Measurements from ENCODE around the gene OVCA2. TPM values are rescaled to one million over a fixed set of nuclear protein-coding genes. Genes with fewer than 3 reads are reported as not detected.

Gene OVCA2
- total RNA-seq, 1 experiment from 2014 or later: 24.6 TPM

DNA sequence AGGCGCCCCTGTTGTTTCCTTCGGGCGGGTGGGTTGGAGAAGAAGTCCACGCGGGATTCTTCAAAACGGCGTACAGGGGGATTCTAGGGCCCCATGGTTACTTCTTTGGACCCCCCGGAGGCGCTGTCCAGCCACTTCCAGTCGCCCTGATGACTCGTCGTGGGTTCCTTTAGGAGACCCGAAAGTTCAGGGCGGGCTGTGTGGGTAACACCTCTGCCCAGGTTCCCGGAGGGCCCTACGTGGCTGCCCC is 12.4 kb downstream of the OVCA2 start:
- Histone ChIP-seq H2AK5ac (ENCODE audit: insufficient read length, low read length) (no peak overlapping the region), H3K4ac (ENCODE audit: low read depth, low read length) (no peak overlapping the region), H3K9me3 (ENCODE audit: control insufficient read depth, low read depth, low read length) (no peaks in the 10 kb centered on the region), H2BK12ac (ENCODE audit: insufficient read length, low read depth, low read length) (no peak overlapping the region), H3K79me1 (ENCODE audit: insufficient read depth, low read depth, low read length, poor library complexity, severe bottlenecking) (no peaks in the 10 kb centered on the region), H2BK120ac (ENCODE audit: low read depth, low read length, poor library complexity, severe bottlenecking) (no peak overlapping the region), H3K14ac (ENCODE audit: insufficient read depth, low read length) (no peak overlapping the region), H4K20me1 (ENCODE audit: control insufficient read depth, insufficient read depth, insufficient read length) (peaks cover 4% of the 10 kb centered on the region), H3K4me1 (ENCODE audit: insufficient read depth, low read length) (no peaks in the 10 kb centered on the region), H3K27me3 (ENCODE audit: insufficient read depth, low read length) (peaks cover 64% of the 10 kb centered on the region), H3K4me2 (ENCODE audit: insufficient read depth, insufficient read length, low read length) (peak overlapping the region; percentile 51), H3K56ac (ENCODE audit: insufficient read length, low read depth, low read length) (no peak overlapping the region), H2BK15ac (ENCODE audit: low read depth, low read length) (no peak overlapping the region), H4K91ac (ENCODE audit: insufficient read length, low read depth, low read length) (no peak overlapping the region), H2BK5ac (ENCODE audit: insufficient read length, low read length) (no peak overlapping the region), H3K9ac (ENCODE audit: extremely low read depth, insufficient read length, low read length) (no peak overlapping the region), H4K5ac (ENCODE audit: insufficient read length, low read depth, low read length) (no peak overlapping the region), H4K8ac (replicated peaks; ENCODE audit: insufficient read length, low read depth, low read length) (no peak overlapping the region), H2BK20ac (ENCODE audit: low read depth, low read length, poor library complexity, severe bottlenecking) (no peak overlapping the region), H3K23ac (ENCODE audit: insufficient read length, low read depth, low read length) (no peak overlapping the region), H3K23me2 (ENCODE audit: insufficient read length, low read depth, low read length, poor library complexity, severe bottlenecking) (peaks cover 7% of the 10 kb centered on the region), H2AFZ (ENCODE audit: low read length) (no peak overlapping the region), H3T11ph (ENCODE audit: low read length) (no peak overlapping the region), H3K18ac (ENCODE audit: insufficient read length, low read depth, low read length) (no peak overlapping the region), H3K79me2 (ENCODE audit: insufficient read depth, low read length) (no peaks in the 10 kb centered on the region), H3K27ac (ENCODE audit: insufficient read length, low read depth, low read length) (no peak overlapping the region)
- Mint-ChIP-seq H3K4me3 (peak overlapping the region; percentile 41 to 67), H3K4me1 (peaks cover 7 to 9% of the 10 kb centered on the region in 2 experiments; a peak in 3 of 4 replicates), H3K36me3 (ENCODE audit: insufficient read depth in 1 of 3, low read depth in 3 of 3) (no peaks in the 10 kb centered on the region; a peak in 2 of 7 replicates), H3K9me3 (no peaks in the 10 kb centered on the region), H3K27ac (no peak overlapping the region), H3K27me3 (ENCODE audit: low read depth) (peaks cover 68% of the 10 kb centered on the region)
- WGBS (ENCODE audit: extremely low coverage, insufficient read length, low lambda C conversion rate): no CpG with 5 or more reads among the region's 16 CpGs
- no peak for DNase-seq
- TF ChIP-seq, protein P1, sequence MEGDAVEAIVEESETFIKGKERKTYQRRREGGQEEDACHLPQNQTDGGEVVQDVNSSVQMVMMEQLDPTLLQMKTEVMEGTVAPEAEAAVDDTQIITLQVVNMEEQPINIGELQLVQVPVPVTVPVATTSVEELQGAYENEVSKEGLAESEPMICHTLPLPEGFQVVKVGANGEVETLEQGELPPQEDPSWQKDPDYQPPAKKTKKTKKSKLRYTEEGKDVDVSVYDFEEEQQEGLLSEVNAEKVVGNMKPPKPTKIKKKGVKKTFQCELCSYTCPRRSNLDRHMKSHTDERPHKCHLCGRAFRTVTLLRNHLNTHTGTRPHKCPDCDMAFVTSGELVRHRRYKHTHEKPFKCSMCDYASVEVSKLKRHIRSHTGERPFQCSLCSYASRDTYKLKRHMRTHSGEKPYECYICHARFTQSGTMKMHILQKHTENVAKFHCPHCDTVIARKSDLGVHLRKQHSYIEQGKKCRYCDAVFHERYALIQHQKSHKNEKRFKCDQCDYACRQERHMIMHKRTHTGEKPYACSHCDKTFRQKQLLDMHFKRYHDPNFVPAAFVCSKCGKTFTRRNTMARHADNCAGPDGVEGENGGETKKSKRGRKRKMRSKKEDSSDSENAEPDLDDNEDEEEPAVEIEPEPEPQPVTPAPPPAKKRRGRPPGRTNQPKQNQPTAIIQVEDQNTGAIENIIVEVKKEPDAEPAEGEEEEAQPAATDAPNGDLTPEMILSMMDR (conservative IDR thresholded peaks at IDR 0.05): no peak

Measured in H9 (cell line).